Right cardiac atrium (tissue), 5 donors: ENCODE results near the gene RANBP9. TPM values are rescaled to one million over a fixed set of nuclear protein-coding genes. Genes with fewer than 3 reads are reported as not detected.

Experiments
- ATAC-seq, 2 donors: fragments of 200-7000 bp; cut with Tn5 transposase; one replicate each; pipeline versions ENCODE4 v1.8.0 to v1.9.1; 2020; ENCODE audit warnings: moderate library complexity in 2 of 2, mild to moderate bottlenecking in 1 of 2
- DNase-seq, 3 donors: peaks; one replicate each; pipeline ENCODE4 v3.0.0-alpha.2; 2020
- H3K27ac ChIP-seq: one replicate; pipeline ENCODE4 v1.5.1; 2013; ENCODE audit warnings: mild to moderate bottlenecking, low read length, control low read depth, moderate library complexity
- H3K27me3 ChIP-seq: one replicate; pipeline ENCODE4 v1.6.1; 2013; ENCODE audit not compliant: control insufficient read depth, insufficient read depth
- H3K4me1 ChIP-seq: one replicate; pipeline ENCODE4 v1.6.1; 2013; ENCODE audit warnings: low read length; ENCODE audit not compliant: control insufficient read depth, insufficient read depth
- H3K4me3 ChIP-seq: one replicate; pipeline ENCODE4 v1.5.1; 2013; ENCODE audit warnings: low read length, control low read depth
- H3K9me3 ChIP-seq: one replicate; pipeline ENCODE4 v1.6.1; 2013; ENCODE audit warnings: low read length; ENCODE audit not compliant: control insufficient read depth
- WGBS: extraction: QIAGEN DNeasy Blood & Tissue Kit; methylation state at CpG from one replicate; pipeline ENCODE4 v1.1.7; 2013; 5-methylcytosine and 5-hydroxymethylcytosine counted together
- intact Hi-C, 4 donors: fragments of 100-400 bp; cut with DNase I; formaldehyde crosslinking; loops; one replicate each; pipeline versions ENCODE4 v1.11.0 to v1.14.0; 2022 to 2023
- long read RNA-seq, 4 donors: library from polyadenylated mRNA; unstranded; transcript quantifications; one replicate each; pipeline ENCODE4 v2.0.0, GENCODE V29; 2020 to 2021
- polyA plus RNA-seq: library from polyadenylated mRNA; stranded (reverse); fragments of 200-250 nt; gene quantifications from one replicate; pipeline ENCODE4 v1.2.3, GENCODE V29; 2013
- total RNA-seq, 4 donors: library from RNA; stranded (reverse); fragmentation: NEBNext Ultra II Directional; extraction: Animal tissue kit (Norgen Biotek cat#: 25700); gene quantifications; one replicate each; pipeline ENCODE4 v1.2.1, GENCODE V29; 2021
- donor health status: healthy with polysubstance abuse.
- donor health status: DM: no; HTN: yes; CAD: no.
- donor health status: DM: no; HTN: no; CAD: no.
- donor health status: DM: no; HTN: yes; CAD: no; lungs with severe emphysema.
- donor health status: DM: yes; HTN: yes; CAD: no.

RANBP9 gene
- total RNA-seq (10 to 100 TPM; 31.1 to 35.4 (median 33.0) TPM), polyA plus RNA-seq (19.0 TPM)
- long read RNA-seq, donor 1, transcript RANBP9-201 (14 exons, 3,113 nt): major isoform, 43 of 60 reads
- long read RNA-seq, donor 1, partial matches to known transcripts: 6 of 60 reads
- long read RNA-seq, donor 1, other reads (novel, unspliced or antisense): 11 of 60 reads
- long read RNA-seq, donor 2, transcript RANBP9-201 (14 exons, 3,113 nt): major isoform, 7 of 13 reads
- long read RNA-seq, donor 2, partial matches to known transcripts: 0 of 13 reads
- long read RNA-seq, donor 2, other reads (novel, unspliced or antisense): 6 of 13 reads
- long read RNA-seq, donor 3, transcript RANBP9-201 (14 exons, 3,113 nt): major isoform, 12 of 36 reads
- long read RNA-seq, donor 3, partial matches to known transcripts: 10 of 36 reads
- long read RNA-seq, donor 3, other reads (novel, unspliced or antisense): 14 of 36 reads
- long read RNA-seq, donor 4, transcript RANBP9-201 (14 exons, 3,113 nt): major isoform, 19 of 23 reads
- long read RNA-seq, donor 4, partial matches to known transcripts: 1 of 23 reads
- long read RNA-seq, donor 4, other reads (novel, unspliced or antisense): 3 of 23 reads

- H3K4me3 ChIP-seq: peak within 1 kb of the TSS; percentile 99
- under 1% methylated on average over 100 of the region's 102 CpGs for WGBS
- no peaks in the 10 kb centered on the region for H3K9me3 ChIP-seq
- H3K4me1 ChIP-seq: peaks cover 5% of the 10 kb centered on the region
- intact Hi-C loops: loop anchor here in 3 of 4 donors (2.0 to 5.0 kb wide), 3 partner anchors 55 to 95 kb away; partner anchors contain the start of gene NOL7 (in 1 of the 3)
- ATAC-seq (peak; percentile 95 to 96), DNase-seq (peak; percentile 89 to 96 (median 95))
- peak within 1 kb of the TSS; percentile 95 for H3K27ac ChIP-seq
- no peaks in the 10 kb centered on the region for H3K27me3 ChIP-seq
Measured at GRCh38 chr6:13711733-13712598, at the start of gene RANBP9. Gene RANBP9, minus strand, starts transcription at chr6:13711835. Its CDS starts 330 bp downstream, at chr6:13711505.

- Histone ChIP-seq H3K9me3 (no peaks in the 10 kb centered on the region), H3K27ac (no peak overlapping the region), H3K4me1 (no peaks in the 10 kb centered on the region), H3K27me3 (no peaks in the 10 kb centered on the region), H3K4me3 (no peak overlapping the region)
- DNase-seq (no peak), ATAC-seq (peak; percentile 94 to 96)
- intact Hi-C loops: no loop called here
- 51% methylated on average over 11 of the region's 11 CpGs for WGBS
Measured at GRCh38 chr6:13760307-13761304, 49.0 kb upstream of the RANBP9 start.

GRCh38 chr6:13759025-13759424 is 47.4 kb upstream of the RANBP9 start:
- Histone ChIP-seq H3K4me3 (no peak overlapping the region), H3K27me3 (no peaks in the 10 kb centered on the region), H3K4me1 (no peaks in the 10 kb centered on the region), H3K27ac (no peak overlapping the region), H3K9me3 (no peaks in the 10 kb centered on the region)
- intact Hi-C loops: no loop called here
- DNase-seq (no peak), ATAC-seq (no peak)
- 94% methylated on average over 6 of the region's 6 CpGs for WGBS

GRCh38 chr6:13754644-13755043 is 43.0 kb upstream of the RANBP9 start:
- Histone ChIP-seq H3K9me3 (no peaks in the 10 kb centered on the region), H3K4me1 (no peaks in the 10 kb centered on the region), H3K4me3 (no peak overlapping the region), H3K27me3 (no peaks in the 10 kb centered on the region), H3K27ac (no peak overlapping the region)
- DNase-seq (no peak), ATAC-seq (no peak)
- intact Hi-C loops: no loop called here
- 91% methylated on average over 2 of the region's 2 CpGs for WGBS

- Histone ChIP-seq H3K27me3 (no peaks in the 10 kb centered on the region), H3K27ac (no peak overlapping the region), H3K4me1 (no peaks in the 10 kb centered on the region), H3K4me3 (no peak overlapping the region), H3K9me3 (no peaks in the 10 kb centered on the region)
- WGBS: 96% methylated on average over 7 of the region's 7 CpGs
- DNase-seq (no peak), ATAC-seq (no peak)
- intact Hi-C loops: no loop called here
Measured at GRCh38 chr6:13743736-13744127, 32.1 kb upstream of the RANBP9 start.

- Histone ChIP-seq H3K4me1 (no peaks in the 10 kb centered on the region), H3K9me3 (no peaks in the 10 kb centered on the region), H3K27me3 (no peaks in the 10 kb centered on the region), H3K27ac (no peak overlapping the region), H3K4me3 (no peak overlapping the region)
- peak in 1 of 2 donors; percentile 65 for ATAC-seq
- intact Hi-C loops: no loop called here
- WGBS: 71% methylated on average over 56 of the region's 56 CpGs
- DNase-seq: peak in 2 of 3 donors; percentile 41 to 52
Measured at GRCh38 chr6:13742961-13743735, 31.5 kb upstream of the RANBP9 start.

- Histone ChIP-seq H3K9me3 (no peaks in the 10 kb centered on the region), H3K4me1 (no peaks in the 10 kb centered on the region), H3K27me3 (no peaks in the 10 kb centered on the region), H3K4me3 (no peak overlapping the region), H3K27ac (no peak overlapping the region)
- DNase-seq: no peak
- WGBS: 93% methylated on average over 4 of the region's 4 CpGs
- ATAC-seq: no peak
- intact Hi-C loops: no loop called here
Measured at GRCh38 chr6:13741365-13741764, 29.7 kb upstream of the RANBP9 start.

GRCh38 chr6:13735031-13735430 is 23.4 kb upstream of the RANBP9 start:
- H3K9me3 ChIP-seq: no peaks in the 10 kb centered on the region
- no peak overlapping the region for H3K4me3 ChIP-seq
- ATAC-seq (no peak), DNase-seq (no peak)
- H3K4me1 ChIP-seq: no peaks in the 10 kb centered on the region
- no peak overlapping the region for H3K27ac ChIP-seq
- intact Hi-C loops: no loop called here
- WGBS: 94% methylated on average over 2 of the region's 2 CpGs
- no peaks in the 10 kb centered on the region for H3K27me3 ChIP-seq

GRCh38 chr6:13733178-13733887 is 21.7 kb upstream of the RANBP9 start:
- 31% methylated on average over 17 of the region's 17 CpGs for WGBS
- DNase-seq (peak; percentile 57 to 70 (median 68)), ATAC-seq (peak; percentile 82 to 88)
- Histone ChIP-seq H3K9me3 (no peaks in the 10 kb centered on the region), H3K27me3 (no peaks in the 10 kb centered on the region), H3K4me3 (peak overlapping the region; percentile 22), H3K4me1 (no peaks in the 10 kb centered on the region), H3K27ac (no peak overlapping the region)
- intact Hi-C loops: no loop called here
